ENCODE results near the gene QPCT. TPM values are rescaled to one million over a fixed set of nuclear protein-coding genes. Genes with fewer than 3 reads are reported as not detected.

Gene QPCT
- total and polyA plus RNA-seq, 2 donors from 2014 or later, result 10.4 to 16.6 TPM

DNA sequence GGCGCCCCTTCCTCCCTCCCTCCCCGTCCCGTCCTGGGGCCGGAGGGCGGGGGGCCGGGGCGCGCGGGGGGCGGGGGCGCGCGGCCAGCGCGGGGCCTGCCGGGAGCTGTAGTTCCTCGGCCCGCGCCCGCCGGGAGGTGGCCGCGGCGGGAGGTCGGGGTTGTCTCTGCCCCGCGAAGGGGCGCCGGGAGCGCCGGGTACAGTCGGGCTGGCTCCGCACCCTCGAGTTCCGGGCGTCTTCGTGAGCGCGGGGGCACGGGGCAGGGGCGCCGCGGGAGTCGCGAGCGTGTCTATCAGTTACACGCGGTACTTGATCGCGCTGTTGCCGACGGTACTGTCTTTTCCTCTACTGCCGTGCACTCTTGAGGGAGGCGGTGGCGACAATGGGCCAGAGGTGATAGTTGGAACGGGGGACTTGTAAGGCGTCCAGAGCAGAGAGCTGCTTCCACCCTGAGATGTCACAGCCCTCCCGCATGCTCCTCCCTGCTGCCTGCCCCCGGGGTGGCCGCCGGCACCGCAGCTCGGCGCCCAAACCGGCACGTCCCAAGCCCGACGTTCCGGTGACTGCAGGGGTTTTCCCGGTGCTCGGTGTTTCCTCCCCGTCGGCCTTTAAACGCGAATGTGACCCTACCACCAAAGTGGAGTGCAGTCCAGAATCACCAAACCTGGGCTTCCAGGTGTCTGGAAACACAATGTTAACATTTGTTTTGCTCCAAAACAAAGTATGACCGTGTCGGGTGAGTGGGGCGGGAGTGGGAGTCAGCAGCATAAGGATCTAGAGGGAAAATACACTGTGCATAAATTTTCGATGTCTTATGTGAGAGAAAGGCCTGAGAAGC, 19.4 kb upstream of the QPCT start, which contains the start of gene PRKD3:
PRKD3 (minus strand) TSS at position 48 of the 839 bp plus-strand sequence. CDS start 8,309 bp downstream, outside the sequence.
- Histone ChIP-seq H3K27me3 (ENCODE audit: control insufficient read depth, insufficient read depth, low read length) (no peaks in the 10 kb centered on the region), H3K4me1 (ENCODE audit: control insufficient read depth in 2 of 3, insufficient read depth in 2 of 3, low read depth in 1 of 3, low read length in 3 of 3) (peaks cover 0 to 6% (median 2%) of the 10 kb centered on the region in 3 donors), H3K27ac (ENCODE audit: low read depth in 2 of 2, low read length in 2 of 2) (peak within 1 kb of the TSS; percentile 90 to 91), H3K36me3 (ENCODE audit: control insufficient read depth in 2 of 3, insufficient read depth in 3 of 3, low read length in 3 of 3) (no peaks in the 10 kb centered on the region), H3K4me3 (ENCODE audit: low read length in 3 of 3) (peak within 1 kb of the TSS; percentile 81 to 90 (median 88)), H3K9ac (ENCODE audit: low read length in 3 of 3) (peak within 1 kb of the TSS; percentile 72 to 78 (median 74)), H3K9me3 (ENCODE audit: control insufficient read depth in 2 of 3, insufficient read depth in 1 of 3, low read length in 3 of 3) (no peaks in the 10 kb centered on the region)
- TF ChIP-seq, protein P1, sequence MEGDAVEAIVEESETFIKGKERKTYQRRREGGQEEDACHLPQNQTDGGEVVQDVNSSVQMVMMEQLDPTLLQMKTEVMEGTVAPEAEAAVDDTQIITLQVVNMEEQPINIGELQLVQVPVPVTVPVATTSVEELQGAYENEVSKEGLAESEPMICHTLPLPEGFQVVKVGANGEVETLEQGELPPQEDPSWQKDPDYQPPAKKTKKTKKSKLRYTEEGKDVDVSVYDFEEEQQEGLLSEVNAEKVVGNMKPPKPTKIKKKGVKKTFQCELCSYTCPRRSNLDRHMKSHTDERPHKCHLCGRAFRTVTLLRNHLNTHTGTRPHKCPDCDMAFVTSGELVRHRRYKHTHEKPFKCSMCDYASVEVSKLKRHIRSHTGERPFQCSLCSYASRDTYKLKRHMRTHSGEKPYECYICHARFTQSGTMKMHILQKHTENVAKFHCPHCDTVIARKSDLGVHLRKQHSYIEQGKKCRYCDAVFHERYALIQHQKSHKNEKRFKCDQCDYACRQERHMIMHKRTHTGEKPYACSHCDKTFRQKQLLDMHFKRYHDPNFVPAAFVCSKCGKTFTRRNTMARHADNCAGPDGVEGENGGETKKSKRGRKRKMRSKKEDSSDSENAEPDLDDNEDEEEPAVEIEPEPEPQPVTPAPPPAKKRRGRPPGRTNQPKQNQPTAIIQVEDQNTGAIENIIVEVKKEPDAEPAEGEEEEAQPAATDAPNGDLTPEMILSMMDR (IDR thresholded peaks at IDR 0.05; ENCODE audit: borderline replicate concordance, extremely low read depth, insufficient read depth), result no peak
- FAIRE-seq, result no peak
- intact Hi-C loops (cut with DNase I), result no loop called here
- peak in 2 of 5 donors; percentile 67 to 68 for DNase-seq

DNA sequence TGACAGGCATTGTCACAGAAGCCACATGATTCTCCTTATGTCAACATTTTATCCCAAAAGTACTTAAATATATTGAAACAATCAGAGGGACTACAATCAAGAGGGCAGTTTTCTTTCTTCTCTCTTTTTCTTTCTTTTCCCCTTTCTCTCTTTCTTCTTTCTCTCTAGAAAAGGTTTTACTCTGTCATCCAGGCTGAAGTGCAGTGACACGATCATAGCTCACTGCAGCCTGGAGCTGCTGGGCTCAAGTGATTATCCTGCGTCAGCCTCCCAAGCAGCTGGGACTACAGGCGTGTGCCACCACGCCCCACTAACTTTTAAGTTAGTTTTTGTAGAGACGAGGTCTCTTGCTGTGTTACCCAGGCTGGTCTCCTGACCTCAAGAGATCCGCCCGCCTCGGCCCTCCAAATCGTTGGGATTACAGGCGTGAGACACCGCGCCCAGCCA, 18.8 kb upstream of the QPCT start:
- no peaks in the 10 kb centered on the region for H3K9me3 ChIP-seq (ENCODE audit: control insufficient read depth in 2 of 3, insufficient read depth in 1 of 3, low read length in 3 of 3)
- TF ChIP-seq, protein P1 (IDR thresholded peaks at IDR 0.05; ENCODE audit: borderline replicate concordance, extremely low read depth, insufficient read depth), result no peak
- no peaks in the 10 kb centered on the region for H3K36me3 ChIP-seq (ENCODE audit: control insufficient read depth in 2 of 3, insufficient read depth in 3 of 3, low read length in 3 of 3)
- H3K4me3 ChIP-seq (ENCODE audit: low read length in 3 of 3), result peak overlapping the region; percentile 79 to 88 (median 82)
- peaks cover 0 to 6% (median 2%) of the 10 kb centered on the region in 3 donors for H3K4me1 ChIP-seq (ENCODE audit: control insufficient read depth in 2 of 3, insufficient read depth in 2 of 3, low read depth in 1 of 3, low read length in 3 of 3)
- DNase-seq (no peak), FAIRE-seq (no peak)
- peak overlapping the region in 2 of 3 donors; percentile 52 to 61 for H3K9ac ChIP-seq (ENCODE audit: low read length in 3 of 3)
- H3K27me3 ChIP-seq (ENCODE audit: control insufficient read depth, insufficient read depth, low read length), result no peaks in the 10 kb centered on the region
- intact Hi-C loops (cut with DNase I), result no loop called here
- H3K27ac ChIP-seq (ENCODE audit: low read depth in 2 of 2, low read length in 2 of 2), result peak overlapping the region; percentile 33 to 90

DNA sequence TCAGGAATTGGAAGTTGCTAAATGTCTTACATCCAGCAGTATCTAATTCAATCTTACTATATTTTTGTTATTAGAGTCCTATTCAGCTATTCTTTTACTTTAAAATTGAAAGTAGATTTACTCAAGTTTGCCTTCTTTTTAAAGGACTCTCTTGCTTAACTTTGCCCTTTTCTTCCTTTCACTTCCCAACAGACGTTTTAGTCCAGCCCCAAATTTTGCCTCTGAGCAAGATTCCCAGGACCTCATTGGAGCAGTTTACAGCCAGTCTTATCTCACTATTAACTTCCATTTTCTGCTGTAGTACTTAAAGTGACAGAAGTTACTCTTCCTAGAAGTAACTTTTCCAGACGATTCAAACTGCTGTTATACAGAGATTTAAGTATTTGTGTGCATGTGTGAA, 18.1 kb upstream of the QPCT start:
- no peaks in the 10 kb centered on the region for H3K27me3 ChIP-seq (ENCODE audit: control insufficient read depth, insufficient read depth, low read length)
- peak in 1 of 5 donors; percentile 74 for DNase-seq
- TF ChIP-seq, protein P1 (IDR thresholded peaks at IDR 0.05; ENCODE audit: borderline replicate concordance, extremely low read depth, insufficient read depth), result no peak
- peak; percentile 84 for FAIRE-seq
- no peaks in the 10 kb centered on the region for H3K9me3 ChIP-seq (ENCODE audit: control insufficient read depth in 2 of 3, insufficient read depth in 1 of 3, low read length in 3 of 3)
- H3K9ac ChIP-seq (ENCODE audit: low read length in 3 of 3), result no peak overlapping the region
- intact Hi-C loops (cut with DNase I), result no loop called here
- H3K27ac ChIP-seq (ENCODE audit: low read depth in 2 of 2, low read length in 2 of 2), result peak overlapping the region in 1 of 2 donors; percentile 5
- peaks cover 0 to 6% (median 2%) of the 10 kb centered on the region in 3 donors for H3K4me1 ChIP-seq (ENCODE audit: control insufficient read depth in 2 of 3, insufficient read depth in 2 of 3, low read depth in 1 of 3, low read length in 3 of 3)
- H3K36me3 ChIP-seq (ENCODE audit: control insufficient read depth in 2 of 3, insufficient read depth in 3 of 3, low read length in 3 of 3), result no peaks in the 10 kb centered on the region
- peak overlapping the region in 2 of 3 donors; percentile 14 to 30 for H3K4me3 ChIP-seq (ENCODE audit: low read length in 3 of 3)
